GM19043 (cell line): ENCODE data around the gene ST8SIA4.

Experiments
- ATAC-seq: cut with Tn5 transposase; IDR thresholded peaks from one replicate; pipeline ENCODE4 v1.9.1; 2021; ENCODE audit warnings: low read depth; ENCODE audit not compliant: unreplicated experiment

ST8SIA4 gene

GRCh38 chr5:100832252-100833230, 70.5 kb downstream of the ST8SIA4 start:
- no peak for ATAC-seq

- no peak for ATAC-seq
Observed at GRCh38 chr5:100828898-100829356, 74.2 kb downstream of the ST8SIA4 start.

- peak; percentile 71 for ATAC-seq
Observed at GRCh38 chr5:100828071-100828897, 74.8 kb downstream of the ST8SIA4 start.

GRCh38 chr5:100827481-100827889, 75.6 kb downstream of the ST8SIA4 start:
- peak; percentile 22 for ATAC-seq

GRCh38 chr5:100826133-100826532, 76.9 kb downstream of the ST8SIA4 start:
- no peak for ATAC-seq

GRCh38 chr5:100824635-100825034, 78.4 kb downstream of the ST8SIA4 start:
- no peak for ATAC-seq

- no peak for ATAC-seq
Observed at GRCh38 chr5:100823812-100824211, 79.3 kb downstream of the ST8SIA4 start.

- no peak for ATAC-seq
Observed at GRCh38 chr5:100821751-100822150, 81.3 kb downstream of the ST8SIA4 start.

- ATAC-seq = no peak
Observed at GRCh38 chr5:100818340-100818739, 84.7 kb downstream of the ST8SIA4 start.

- no peak for ATAC-seq
Observed at GRCh38 chr5:100803397-100803796, 99.7 kb downstream of the ST8SIA4 start.

GRCh38 chr5:100802208-100802607, 100.9 kb downstream of the ST8SIA4 start:
- ATAC-seq = no peak

GRCh38 chr5:100800562-100800961, 102.5 kb downstream of the ST8SIA4 start:
- ATAC-seq = no peak

GRCh38 chr5:100799166-100799565, 103.9 kb downstream of the ST8SIA4 start:
- ATAC-seq = no peak

GRCh38 chr5:100797861-100798260, 105.2 kb downstream of the ST8SIA4 start:
- no peak for ATAC-seq

- ATAC-seq = no peak
Observed at GRCh38 chr5:100796851-100797250, 106.2 kb downstream of the ST8SIA4 start.

- no peak for ATAC-seq
Observed at GRCh38 chr5:100794844-100795243, 108.2 kb downstream of the ST8SIA4 start.

GRCh38 chr5:100794218-100794617, 108.9 kb downstream of the ST8SIA4 start:
- no peak for ATAC-seq

GRCh38 chr5:100792781-100793180, 110.3 kb downstream of the ST8SIA4 start:
- no peak for ATAC-seq

- no peak for ATAC-seq
Observed at GRCh38 chr5:100791391-100791790, 111.7 kb downstream of the ST8SIA4 start.

GRCh38 chr5:100790951-100791350, 112.1 kb downstream of the ST8SIA4 start:
- ATAC-seq = no peak

- ATAC-seq = peak; percentile 55
Observed at GRCh38 chr5:100790170-100790665, 112.9 kb downstream of the ST8SIA4 start.
